ENCODE data around the gene OR4N2.
"Not testable (repeated sequence)": the region's sequence is repeated elsewhere in the genome, so short reads cannot be mapped to it uniquely, and the experiment has no call there.

- TF ChIP-seq CTCF (conservative IDR thresholded peaks at IDR 0.05; ENCODE audit: low read depth, low read length); EZH2 (IDR thresholded peaks at IDR 0.05; ENCODE audit: low read length, unreplicated experiment); EZH2phosphoT487 (IDR thresholded peaks at IDR 0.05; ENCODE audit: borderline replicate concordance, low read length): not testable (repeated sequence)
Measured at GRCh38 chr14:19787318-19787717, 16.3 kb upstream of the OR4N2 start.

Measured in PC-3 (cell line).